Forelimb muscle (tissue), 1 donor: ENCODE results near the gene OR10H1. TPM values are rescaled to one million over a fixed set of nuclear protein-coding genes. Genes with fewer than 3 reads are reported as not detected.
"Not testable (repeated sequence)": the region's sequence is repeated elsewhere in the genome, so short reads cannot be mapped to it uniquely, and the experiment has no call there.

Source experiments
- DNase-seq: peaks from one replicate; pipeline ENCODE4 v3.0.0-alpha.2; 2013; ENCODE audit warnings: low read depth
- polyA plus RNA-seq: library from polyadenylated mRNA; unstranded; fragments of 120-200 nt; gene quantifications from one replicate; pipeline ENCODE4 v1.2.1, GENCODE V29; 2013; ENCODE audit not compliant: insufficient read length

The OR10H1 gene
- 0.04 TPM for polyA plus RNA-seq

- no peak for DNase-seq
Observed at GRCh38 chr19:15815306-15815705, at the start of gene OR10H1. OR10H1 (minus strand) TSS chr19:15815664; CDS start chr19:15808037, 7,627 bp downstream.

GRCh38 chr19:15864824-15865223 lies 49.4 kb upstream of the OR10H1 start:
- no peak for DNase-seq

- no peak for DNase-seq
Observed at GRCh38 chr19:15863272-15863671, 47.8 kb upstream of the OR10H1 start.

- DNase-seq, result no peak
Observed at GRCh38 chr19:15862444-15862843, 47.0 kb upstream of the OR10H1 start.

GRCh38 chr19:15860522-15860921 lies 45.1 kb upstream of the OR10H1 start:
- DNase-seq, result no peak

GRCh38 chr19:15859187-15859586 lies 43.7 kb upstream of the OR10H1 start:
- no peak for DNase-seq

- no peak for DNase-seq
Observed at GRCh38 chr19:15850385-15850784, 34.9 kb upstream of the OR10H1 start.

GRCh38 chr19:15846923-15847322 lies 31.5 kb upstream of the OR10H1 start:
- DNase-seq, result no peak

GRCh38 chr19:15843894-15844222 lies 28.4 kb upstream of the OR10H1 start:
- not testable (repeated sequence) for DNase-seq

- DNase-seq, result no peak
Observed at GRCh38 chr19:15843203-15843893, 27.9 kb upstream of the OR10H1 start.

- DNase-seq, result no peak
Observed at GRCh38 chr19:15841875-15842569, 26.6 kb upstream of the OR10H1 start.

- no peak for DNase-seq
Observed at GRCh38 chr19:15840833-15841232, 25.4 kb upstream of the OR10H1 start.

GRCh38 chr19:15839888-15840287 lies 24.4 kb upstream of the OR10H1 start:
- DNase-seq, result not testable (repeated sequence)

GRCh38 chr19:15838351-15838750 lies 22.9 kb upstream of the OR10H1 start:
- no peak for DNase-seq

GRCh38 chr19:15837221-15837731 lies 21.8 kb upstream of the OR10H1 start:
- DNase-seq, result no peak

- DNase-seq, result peak; percentile 96
Observed at GRCh38 chr19:15836330-15837220, 21.1 kb upstream of the OR10H1 start.

GRCh38 chr19:15835565-15836329 lies 20.3 kb upstream of the OR10H1 start:
- DNase-seq, result not testable (repeated sequence)

- not testable (repeated sequence) for DNase-seq
Observed at GRCh38 chr19:15834232-15834631, 18.8 kb upstream of the OR10H1 start.

GRCh38 chr19:15831626-15832025 lies 16.2 kb upstream of the OR10H1 start:
- no peak for DNase-seq

GRCh38 chr19:15829786-15830185 lies 14.3 kb upstream of the OR10H1 start:
- no peak for DNase-seq

GRCh38 chr19:15829306-15829698 lies 13.8 kb upstream of the OR10H1 start:
- no peak for DNase-seq
